NCI-H146 treated with DMSO at 0.1 percent for 48 hours (cell line): ENCODE results near the gene DBNDD1.

Experiments used
- DNase-seq: peaks from one replicate; lab custom pipeline; 2025; ENCODE audit not compliant: unreplicated experiment; lab: John Stamatoyannopoulos, UW

The DBNDD1 gene

DNA sequence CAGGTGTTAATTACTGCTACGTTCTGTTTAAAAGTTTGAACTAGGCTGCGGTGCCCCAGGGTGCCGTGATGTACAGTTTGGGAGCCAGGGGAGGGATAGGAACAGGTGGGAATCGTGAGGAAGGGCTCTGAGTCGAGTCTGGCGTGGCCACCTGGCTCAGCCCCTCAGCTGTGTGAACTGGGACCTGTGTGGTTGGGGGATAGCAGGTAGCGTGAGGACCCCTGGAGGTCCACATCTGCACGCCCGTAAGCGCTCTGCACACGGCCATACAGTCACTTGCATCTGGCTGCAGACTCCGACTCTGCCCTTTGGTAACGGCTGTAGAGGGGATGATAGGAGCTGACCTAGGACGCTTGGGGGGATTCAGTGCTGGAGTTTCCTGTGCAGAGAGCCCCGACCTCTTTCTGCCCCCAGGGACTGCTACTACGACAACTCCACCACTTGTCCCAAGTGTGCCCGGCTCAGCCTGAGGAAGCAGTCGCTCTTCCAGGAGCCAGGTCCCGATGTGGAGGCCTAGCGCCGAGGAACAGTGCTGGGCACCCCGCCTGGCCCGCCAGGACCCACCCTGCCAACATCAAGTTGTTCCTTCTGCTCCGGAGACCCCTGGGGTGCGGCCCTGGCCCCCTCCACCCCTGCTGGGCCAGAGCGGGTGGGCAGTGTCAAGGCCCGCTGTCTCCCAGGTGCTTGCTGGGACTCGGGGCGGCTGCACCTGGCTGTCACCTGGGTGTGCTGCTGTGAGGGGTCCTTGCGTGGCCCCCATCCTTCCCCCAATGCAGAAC lies 53.6 kb downstream of the DBNDD1 start:
- no peak for DNase-seq

DNA sequence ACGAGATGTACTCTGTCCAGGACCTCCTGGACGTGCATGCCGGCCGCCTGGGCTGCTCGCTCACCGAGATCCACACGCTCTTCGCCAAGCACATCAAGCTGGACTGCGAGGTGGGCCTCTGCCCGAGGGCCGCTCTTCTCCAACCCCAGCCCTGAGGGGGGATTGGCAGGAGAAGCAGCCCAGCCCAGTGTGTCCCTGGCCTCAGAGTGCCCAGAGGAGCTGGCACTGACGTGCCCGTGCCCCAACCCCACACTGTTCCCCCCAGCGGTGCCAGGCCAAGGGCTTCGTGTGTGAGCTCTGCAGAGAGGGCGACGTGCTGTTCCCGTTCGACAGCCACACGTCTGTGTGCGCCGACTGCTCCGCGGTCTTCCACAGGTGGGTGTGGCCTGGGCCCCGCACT lies 55.1 kb downstream of the DBNDD1 start:
- no peak for DNase-seq

DNA sequence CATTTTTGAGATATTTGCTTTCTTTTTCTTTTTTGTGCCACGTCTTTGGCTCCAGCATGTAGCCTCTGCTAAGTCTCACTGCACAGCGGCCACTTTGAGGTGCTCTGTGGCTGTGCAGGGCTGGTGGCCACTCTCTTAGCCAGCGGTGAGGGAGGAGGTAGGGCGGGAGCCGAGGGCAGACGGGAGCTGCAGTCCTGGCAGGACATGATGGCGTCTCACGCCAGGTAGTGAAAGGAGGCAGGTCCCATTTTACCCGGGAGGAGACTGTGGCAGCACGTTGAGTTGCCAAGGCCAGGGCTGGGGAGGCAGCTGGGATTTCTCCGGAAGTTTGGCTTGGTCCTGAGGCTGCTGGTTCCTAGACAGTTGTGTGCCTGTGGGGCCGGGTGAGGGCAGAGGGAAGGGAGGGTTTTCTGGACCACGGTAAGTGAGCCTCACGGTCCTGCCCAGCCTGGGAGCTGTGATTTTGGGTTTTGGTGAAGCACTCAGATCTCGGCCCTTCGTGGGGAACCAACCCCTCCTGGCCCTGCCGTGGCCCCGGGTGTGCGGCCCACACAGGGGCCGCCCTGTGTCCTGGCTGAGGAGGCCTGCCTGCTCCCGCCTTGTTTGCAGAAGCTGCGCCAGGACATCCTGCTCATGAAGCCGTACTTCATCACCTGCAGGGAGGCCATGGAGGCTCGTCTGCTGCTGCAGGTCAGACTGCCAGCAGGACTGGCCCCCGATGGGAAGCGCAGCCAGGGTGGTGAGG lies 56.3 kb downstream of the DBNDD1 start:
- no peak for DNase-seq

DNA sequence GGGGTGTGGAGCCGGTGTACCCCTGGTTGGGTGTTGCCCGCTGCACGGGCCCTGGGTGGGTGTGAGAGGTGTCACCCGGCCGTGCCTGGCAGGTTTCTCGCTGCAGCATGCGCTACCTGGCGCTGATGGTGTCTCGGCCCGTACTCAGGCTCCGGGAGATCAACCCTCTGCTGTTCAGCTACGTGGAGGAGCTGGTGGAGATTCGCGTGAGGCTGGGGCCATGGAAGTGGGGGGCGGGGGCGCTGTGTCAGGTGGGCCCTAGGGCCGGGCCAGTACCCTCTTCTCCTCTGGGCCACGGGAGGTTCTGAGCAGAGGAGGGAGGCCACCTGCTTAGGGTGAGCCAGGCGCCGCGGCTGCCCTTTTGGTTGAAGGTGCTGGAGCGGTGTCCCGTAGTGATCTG lies 57.3 kb downstream of the DBNDD1 start:
- DNase-seq = no peak

DNA sequence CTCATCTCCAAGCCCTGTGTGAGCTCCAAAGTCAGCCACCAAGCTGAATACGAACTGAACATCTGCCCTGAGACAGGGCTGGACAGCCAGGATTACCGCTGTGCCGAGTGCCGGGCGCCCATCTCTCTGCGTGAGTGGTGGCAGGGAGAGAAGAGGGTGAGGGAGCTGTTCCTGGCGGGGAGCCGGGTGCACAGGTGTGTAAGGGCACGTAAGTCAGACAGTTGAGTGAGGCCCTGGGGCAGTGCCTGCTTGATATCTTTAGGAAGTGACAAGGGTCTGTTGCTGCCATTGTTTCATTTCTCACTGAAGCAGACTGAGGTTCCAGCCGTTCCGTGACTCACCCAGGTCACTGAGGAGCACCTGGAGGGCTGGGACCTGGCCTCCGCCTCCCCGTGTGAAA lies 58.3 kb downstream of the DBNDD1 start:
- no peak for DNase-seq

DNA sequence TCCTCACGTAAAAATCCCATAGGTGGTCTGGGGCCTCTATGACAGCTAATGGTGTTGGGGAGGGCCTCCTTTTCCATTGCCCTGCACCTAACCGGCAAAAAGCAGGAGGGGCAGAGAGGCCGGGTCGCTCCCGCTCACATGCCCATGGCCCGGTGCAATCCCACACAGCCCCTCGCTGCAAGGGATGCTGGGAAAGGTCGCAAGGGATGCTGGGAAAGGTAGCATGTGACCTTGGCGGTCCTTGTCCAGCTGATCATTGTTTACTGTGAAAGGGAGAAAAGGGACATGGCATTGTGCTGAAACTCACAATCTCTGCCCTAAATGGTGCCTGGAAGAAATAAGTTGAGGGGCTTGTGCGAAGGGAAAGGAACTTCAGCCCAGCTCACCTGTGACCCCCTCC lies 60.7 kb downstream of the DBNDD1 start:
- no peak for DNase-seq

DNA sequence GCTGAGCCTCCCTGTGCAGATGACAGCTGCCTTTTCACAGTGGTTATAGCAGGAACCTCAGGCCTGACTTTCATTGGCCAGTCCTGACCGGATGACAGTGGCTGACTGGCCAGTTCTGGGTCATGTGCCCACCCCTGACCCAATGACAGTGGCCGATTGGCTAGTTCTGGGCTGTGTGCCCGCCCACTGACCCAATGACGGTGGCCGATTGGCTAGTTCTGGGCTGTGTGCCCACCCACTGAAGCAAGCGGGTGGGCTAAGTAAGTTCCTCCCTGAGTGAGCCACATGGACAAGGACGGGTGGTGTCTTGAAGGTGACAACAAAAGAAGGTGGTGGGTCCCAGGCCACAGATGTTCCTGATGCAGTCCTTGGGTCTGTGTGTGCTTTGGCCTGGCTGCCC lies 61.2 kb downstream of the DBNDD1 start:
- DNase-seq = no peak

DNA sequence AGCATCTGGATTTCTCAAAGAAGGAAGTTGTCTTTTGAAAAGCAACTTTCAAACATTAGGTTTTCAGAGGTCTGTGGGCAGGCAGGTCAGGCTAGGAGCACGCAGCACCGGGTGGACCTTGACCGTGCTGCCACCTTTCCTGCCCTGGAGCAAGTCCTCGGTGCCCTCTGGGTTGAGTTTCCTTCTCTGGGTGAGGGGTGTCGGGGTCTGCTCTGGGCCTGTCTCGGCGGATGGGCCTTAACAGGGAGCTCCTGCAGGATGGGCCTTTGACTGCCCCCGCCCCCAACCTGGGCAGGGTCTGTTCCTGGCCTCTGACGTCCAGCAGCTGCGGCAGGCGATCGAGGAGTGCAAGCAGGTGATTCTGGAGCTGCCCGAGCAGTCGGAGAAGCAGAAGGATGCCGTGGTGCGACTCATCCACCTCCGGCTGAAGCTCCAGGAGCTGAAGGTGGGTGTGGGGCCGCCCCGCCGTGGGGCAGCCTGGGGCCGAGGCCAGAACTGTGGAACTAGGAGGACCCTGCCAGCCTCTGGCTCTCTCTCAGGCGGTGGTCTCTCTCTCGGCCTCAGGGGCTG lies 62.0 kb downstream of the DBNDD1 start:
- DNase-seq = no peak

DNA sequence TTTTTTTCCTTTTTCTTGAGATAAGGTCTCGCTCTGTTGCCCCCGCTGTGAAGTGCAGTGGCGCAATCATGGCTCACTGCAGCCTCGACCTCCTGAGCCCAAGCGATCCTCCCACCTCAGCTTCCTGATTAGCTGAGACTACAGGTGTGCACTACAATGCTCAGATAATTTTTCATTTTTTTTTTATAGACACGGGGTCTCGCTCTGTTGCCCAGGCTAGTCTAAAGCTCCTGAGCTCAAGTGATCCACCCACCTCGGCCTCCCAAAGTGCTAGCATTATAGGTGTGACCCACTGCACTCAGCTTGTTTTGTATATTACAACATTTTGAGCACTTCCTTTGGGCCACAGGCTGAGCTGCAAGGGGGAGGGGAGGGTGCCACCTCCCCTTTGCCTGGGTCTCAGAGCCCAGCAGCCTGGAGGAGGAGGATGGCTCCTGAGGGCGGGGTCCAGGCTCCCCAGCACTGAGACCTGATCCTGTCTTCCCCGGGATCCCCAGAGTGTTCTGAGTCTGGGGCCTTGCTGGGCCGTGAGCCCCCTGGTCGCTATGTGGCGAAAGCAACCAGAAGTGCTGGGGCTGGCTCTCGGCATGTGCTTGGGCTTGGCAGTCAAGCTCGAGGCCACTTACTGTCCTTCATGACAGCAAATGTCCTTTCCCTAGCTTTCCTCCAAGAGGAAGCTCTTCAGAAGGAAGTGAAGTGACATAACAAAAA lies 62.6 kb downstream of the DBNDD1 start:
- no peak for DNase-seq

DNA sequence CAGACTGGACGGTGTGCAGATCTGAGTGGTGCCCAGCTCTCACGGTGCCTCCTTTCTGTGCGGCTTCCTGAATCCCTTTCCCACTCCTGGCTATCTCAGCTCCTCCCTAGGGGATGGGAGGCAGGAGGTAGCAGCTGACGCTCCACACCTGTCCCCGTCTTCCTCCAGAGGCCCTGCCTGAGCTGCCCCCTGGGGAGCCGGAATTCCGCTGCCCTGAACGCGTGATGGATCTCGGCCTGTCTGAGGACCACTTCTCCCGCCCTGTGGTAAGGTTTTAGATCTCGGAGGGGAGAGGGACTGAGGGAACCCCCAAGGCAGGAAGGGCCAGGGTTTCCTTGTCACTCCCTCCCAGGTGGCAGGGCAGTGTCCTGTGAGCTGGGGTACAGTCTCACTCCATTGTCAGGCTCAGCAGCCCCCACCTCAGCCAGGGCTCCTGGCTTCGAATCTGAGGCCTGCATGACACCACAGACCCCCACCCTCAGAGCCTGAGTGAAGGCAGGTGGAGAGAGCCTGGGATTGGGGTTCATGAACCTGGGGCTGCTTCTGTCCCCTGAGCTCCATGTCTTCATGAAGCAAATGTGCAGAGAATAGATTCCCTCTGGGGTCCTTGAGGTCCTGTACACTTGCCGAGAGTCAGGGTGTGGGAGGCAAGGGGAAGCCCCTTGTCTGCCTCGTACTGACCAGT lies 64.1 kb downstream of the DBNDD1 start:
- no peak for DNase-seq
